ENCODE data around the gene DENND2D.

The DENND2D gene

GRCh38 chr1:111184663-111185062 lies 15.8 kb downstream of the DENND2D start:
- in situ Hi-C loops (cut with HindIII; ENCODE audit: low sequenced_read_pairs), result no loop called here
- TF ChIP-seq CTCF (IDR thresholded peaks at IDR 0.05; ENCODE audit: low read depth, low read length, missing control alignments), result no peak
- no peak overlapping the region for H3K4me3 ChIP-seq (ENCODE audit: low read depth, low read length)
- no peak for DNase-seq (ENCODE audit: low read depth)

- in situ Hi-C loops (cut with HindIII; ENCODE audit: low sequenced_read_pairs), result no loop called here
- DNase-seq (ENCODE audit: low read depth), result no peak
- no peak for TF ChIP-seq CTCF (IDR thresholded peaks at IDR 0.05; ENCODE audit: low read depth, low read length, missing control alignments)
- no peak overlapping the region for H3K4me3 ChIP-seq (ENCODE audit: low read depth, low read length)
These were observed 17.0 kb downstream of the DENND2D start for GRCh38 chr1:111183308-111184069.

GRCh38 chr1:111182052-111182451 lies 18.4 kb downstream of the DENND2D start:
- in situ Hi-C loops (cut with HindIII; ENCODE audit: low sequenced_read_pairs), result no loop called here
- no peak for TF ChIP-seq CTCF (IDR thresholded peaks at IDR 0.05; ENCODE audit: low read depth, low read length, missing control alignments)
- no peak for DNase-seq (ENCODE audit: low read depth)
- no peak overlapping the region for H3K4me3 ChIP-seq (ENCODE audit: low read depth, low read length)

DNA sequence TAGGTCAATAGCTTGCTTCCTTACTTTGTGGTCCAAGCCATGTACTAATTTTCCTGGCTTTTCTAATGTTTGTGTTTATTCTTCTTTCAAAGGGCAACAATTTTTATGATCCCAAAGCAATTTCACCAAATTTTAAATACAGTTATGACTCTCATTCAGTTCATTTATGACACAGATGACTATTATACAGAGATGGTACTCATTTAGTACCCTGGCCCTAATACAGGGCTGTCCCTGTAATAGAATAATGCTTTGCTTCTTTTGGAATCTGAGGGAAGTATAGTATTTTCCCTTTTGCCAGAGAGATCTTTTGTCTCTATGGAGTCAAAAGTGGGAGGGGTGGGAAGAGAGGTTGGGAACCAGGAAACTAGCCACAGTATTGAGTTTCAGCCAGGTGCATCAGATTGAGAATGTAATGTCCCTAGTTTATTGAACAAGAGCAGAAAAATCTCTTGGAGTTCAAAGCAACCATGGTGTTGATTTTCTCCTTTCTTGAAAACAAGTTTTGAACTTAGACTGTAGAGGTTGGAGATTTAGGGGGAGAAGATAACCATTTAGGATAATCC lies 20.4 kb downstream of the DENND2D start:
- H3K4me3 ChIP-seq (ENCODE audit: low read depth, low read length), result no peak overlapping the region
- no peak for TF ChIP-seq CTCF (IDR thresholded peaks at IDR 0.05; ENCODE audit: low read depth, low read length, missing control alignments)
- in situ Hi-C loops (cut with HindIII; ENCODE audit: low sequenced_read_pairs), result no loop called here
- DNase-seq (ENCODE audit: low read depth), result no peak

GRCh38 chr1:111176678-111177077 lies 23.8 kb downstream of the DENND2D start:
- peak; percentile 59 for DNase-seq (ENCODE audit: low read depth)
- TF ChIP-seq CTCF (IDR thresholded peaks at IDR 0.05; ENCODE audit: low read depth, low read length, missing control alignments), result no peak
- H3K4me3 ChIP-seq (ENCODE audit: low read depth, low read length), result no peak overlapping the region
- in situ Hi-C loops (cut with HindIII; ENCODE audit: low sequenced_read_pairs), result no loop called here

- H3K4me3 ChIP-seq (ENCODE audit: low read depth, low read length), result no peak overlapping the region
- no peak for TF ChIP-seq CTCF (IDR thresholded peaks at IDR 0.05; ENCODE audit: low read depth, low read length, missing control alignments)
- in situ Hi-C loops (cut with HindIII; ENCODE audit: low sequenced_read_pairs), result no loop called here
- DNase-seq (ENCODE audit: low read depth), result no peak
These were observed 25.1 kb downstream of the DENND2D start for GRCh38 chr1:111175349-111175748.
